K562 (cell line): ENCODE results near the gene RHAG. TPM values are rescaled to one million over a fixed set of nuclear protein-coding genes. Genes with fewer than 3 reads are reported as not detected.

Source experiments
- ATAC-seq: fragments of 200-7000 bp; cut with Tn5 transposase; 3 replicates; pipeline ENCODE4 v1.9.1; 2020; ENCODE audit warnings: moderate library complexity
- BruUV-seq: library from RNA; stranded (reverse); fragments of 400-500 nt; replicated peaks from 2 replicates; lab custom pipeline; 2021; lab: Mats Ljungman, UMichigan
- CTCF ChIA-PET: fragments of 300-600 bp; formaldehyde crosslinking; extraction: SDS; loops from one replicate; lab custom pipeline; 2021; ENCODE audit warnings: low intra/inter-chr PET ratio; lab: Yijun Ruan, JAX
- POLR2A ChIA-PET: fragments of 300-600, 350-650 bp; sonication (Branson Sonifier 250); formaldehyde crosslinking; extraction: SDS; loops from one replicate; lab custom pipeline; 2021; ENCODE audit warnings: antibody characterized with exemption, inconsistent platforms; lab: Yijun Ruan, JAX
- DNase-seq, 4 experiments: peaks; one replicate each; pipeline versions ENCODE4 v3.0.0 to v3.0.0-alpha.2; 2011 to 2018; ENCODE audit warnings: low spot score in 3 of 4, mixed read lengths in 3 of 4; ENCODE audit errors: extremely low read depth in 1 of 4
- FAIRE-seq: peaks from 2 replicates; lab custom pipeline; 2011; peaks lifted over from hg19 to GRCh38; lab: Jason Lieb, UNC
- H2AFZ ChIP-seq: 2 replicates; pipeline ENCODE4 v1.6.0; 2011; ENCODE audit warnings: low read depth, low read length, control low read depth, inconsistent platforms
- H3K27ac ChIP-seq: fragments of 200-600 bp; 3 replicates; pipeline ENCODE4 v1.8.0; 2011; ENCODE audit warnings: low read depth, mild to moderate bottlenecking, control low read depth, inconsistent platforms, low read length, moderate library complexity, mixed read lengths; ENCODE audit errors: extremely low read depth
- H3K27me3 ChIP-seq, 2 experiments: fragments of 300-600 bp in 1 of 2; 2 replicates in 1 of 2; 3 replicates in 1 of 2; pipeline versions ENCODE4 v1.6.0 to v1.8.0; 2011; ENCODE audit warnings: inconsistent platforms in 2 of 2, low read length in 2 of 2, mild to moderate bottlenecking in 1 of 2, mixed read lengths in 1 of 2, moderate library complexity in 1 of 2; ENCODE audit not compliant: control insufficient read depth in 2 of 2, insufficient read depth in 2 of 2
- H3K36me3 ChIP-seq: fragments of 300-600 bp; 3 replicates; pipeline ENCODE4 v1.8.0; 2011; ENCODE audit warnings: mild to moderate bottlenecking, low read length, inconsistent platforms; ENCODE audit not compliant: control insufficient read depth, insufficient read depth
- H3K4me1 ChIP-seq, 2 experiments: fragments of 200-600 bp in 1 of 2; replicated peaks in 1 of 2; 2 replicates in 1 of 2; 3 replicates in 1 of 2; pipeline versions ENCODE4 v1.5.1 to v1.8.0; 2011; ENCODE audit warnings: inconsistent platforms in 2 of 2, low read length in 2 of 2, mild to moderate bottlenecking in 1 of 2, mixed read lengths in 1 of 2, moderate library complexity in 1 of 2; ENCODE audit not compliant: control insufficient read depth in 2 of 2, insufficient read depth in 2 of 2
- H3K4me2 ChIP-seq: 2 replicates; pipeline ENCODE4 v1.6.1; 2011; ENCODE audit warnings: low read length, control low read depth, inconsistent platforms, mixed read lengths; ENCODE audit not compliant: insufficient read depth
- H3K4me3 ChIP-seq: fragments of 200-600 bp; sonication (generic), shearing (Covaris generic); 2 replicates; pipeline ENCODE4 v1.5.1; 2016; ENCODE audit warnings: control low read depth, inconsistent platforms
- H3K79me2 ChIP-seq: fragments of 200-600 bp; 3 replicates; pipeline ENCODE4 v1.8.0; 2011; ENCODE audit warnings: low read length, inconsistent platforms; ENCODE audit not compliant: control insufficient read depth, insufficient read depth
- H3K9ac ChIP-seq, 2 experiments: 2 replicates each; pipeline versions ENCODE4 v1.6.0 to v1.6.1; 2011; ENCODE audit warnings: low read depth in 2 of 2, low read length in 2 of 2, control low read depth in 1 of 2, inconsistent platforms in 1 of 2, mild to moderate bottlenecking in 1 of 2, mixed read lengths in 1 of 2; ENCODE audit not compliant: insufficient read depth in 1 of 2
- H3K9me1 ChIP-seq: one replicate; pipeline ENCODE4 v1.6.0; 2011; ENCODE audit warnings: inconsistent platforms, mild to moderate bottlenecking, low read length, moderate library complexity; ENCODE audit not compliant: control insufficient read depth, insufficient read depth
- H3K9me3 ChIP-seq: replicated peaks from 2 replicates; pipeline ENCODE4 v1.5.1; 2011; ENCODE audit warnings: low read depth, low read length, inconsistent platforms; ENCODE audit not compliant: control insufficient read depth, insufficient read depth
- H4K20me1 ChIP-seq: replicated peaks from 2 replicates; pipeline ENCODE4 v1.6.1; 2011; ENCODE audit warnings: low read length, inconsistent platforms, mixed read lengths; ENCODE audit not compliant: control insufficient read depth, insufficient read depth
- ARID1B ChIP-seq: fragments of 450-650 bp; IDR thresholded peaks from 2 replicates; pipeline ENCODE4 v1.6.1; 2016; ENCODE audit warnings: antibody characterized with exemption, mild to moderate bottlenecking, inconsistent platforms
- ATF2 ChIP-seq: sonication (generic); formaldehyde crosslinking; IDR thresholded peaks from 2 replicates; pipeline ENCODE4 v1.8.1; 2022; ENCODE audit warnings: missing genetic modification reagents
- FOXA3 ChIP-seq, 2 experiments: fragments of 450-650 bp in 1 of 2; sonication (generic) in 1 of 2; formaldehyde crosslinking; IDR thresholded peaks in 1 of 2; conservative IDR thresholded peaks in 1 of 2; 2 replicates each; pipeline versions ENCODE4 v1.4.0 to v1.8.0; 2020 to 2022; ENCODE audit warnings: mild to moderate bottlenecking in 2 of 2, missing genetic modification reagents in 1 of 2
- KHSRP ChIP-seq: fragments of 450-650 bp; IDR thresholded peaks from 2 replicates; pipeline ENCODE4 v1.6.1; 2017
- SMARCA4 ChIP-seq: fragments of 450-650 bp; IDR thresholded peaks from 2 replicates; pipeline ENCODE4 v1.6.1; 2016
- TAF7 ChIP-seq: fragments of 450-650 bp; IDR thresholded peaks from 2 replicates; pipeline ENCODE4 v1.6.1; 2016; ENCODE audit warnings: missing genetic modification characterization, missing compliant biosample characterization
- TCFL5 ChIP-seq: fragments of 250-450 bp; sonication (Bioruptor Pico); conservative IDR thresholded peaks from 2 replicates; pipeline ENCODE4 v1.6.1; 2021; ENCODE audit warnings: mild to moderate bottlenecking, moderate library complexity, matching md5 sums
- ZBTB8A ChIP-seq: fragments of 450-650 bp; IDR thresholded peaks from 2 replicates; pipeline ENCODE4 v1.6.1; 2018; ENCODE audit warnings: mild to moderate bottlenecking, moderate library complexity; ENCODE audit not compliant: partially characterized antibody
- ZNF232 ChIP-seq: sonication (generic); formaldehyde crosslinking; IDR thresholded peaks from 2 replicates; pipeline ENCODE4 v1.8.0; 2022; ENCODE audit warnings: mild to moderate bottlenecking, missing genetic modification reagents
- WGBS: fragments of 100-300 bp; shearing (Covaris generic); methylation state at CpG from one replicate; pipeline ENCODE4 v1.1.6; 2016; ENCODE audit warnings: low coverage, mixed read lengths; ENCODE audit not compliant: insufficient coverage; ENCODE audit errors: missing lambda C conversion rate; 5-methylcytosine and 5-hydroxymethylcytosine counted together
- in situ Hi-C: fragments of 300-500 bp; cut with MboI; formaldehyde crosslinking; loops from 4 replicates; pipeline ENCODE4 v1.15.0; 2018; ENCODE audit warnings: inconsistent platforms, mixed read lengths
- intact Hi-C: fragments of 100-400 bp; cut with micrococcal nuclease; formaldehyde crosslinking; loops from 2 replicates; pipeline ENCODE4 v1.14.2; 2022
- polyA plus RNA-seq, 8 experiments: library from polyadenylated mRNA; depleted of rRNA in 4 of 8; stranded (reverse) in 5 of 8; unstranded in 3 of 8; fragments of >200 nt; fragmentation: Nextera tagmentation in 2 of 8; fragmentation: Illumina TruSeq in 1 of 8; extraction: Ambion mirVana in 2 of 8; extraction: Trizol in 1 of 8; gene quantifications; 2 replicates each; pipeline versions ENCODE4 v1.2.1 to v1.2.3, GENCODE V29; 2011 to 2014; ENCODE audit warnings: inconsistent platforms in 1 of 8, missing spikeins in 1 of 8
- total RNA-seq, 7 experiments: library from RNA; depleted of rRNA in 6 of 7; stranded (reverse); fragments of >200 nt in 6 of 7; fragmentation: Illumina TruSeq in 2 of 7; extraction: Trizol in 2 of 7; gene quantifications; 2 replicates each; pipeline versions ENCODE4 v1.2.1 to v1.2.3, GENCODE V29; 2011 to 2021; ENCODE audit warnings: low replicate concordance in 1 of 7
- TF ChIP-seq, protein P1 (sequence below): fragments of 450-650 bp; IDR thresholded peaks from 2 replicates; pipeline ENCODE4 v1.6.1; 2016; ENCODE audit warnings: borderline replicate concordance
- TF ChIP-seq, protein P2 (sequence below): fragments of 200-800 bp; sonication (Bioruptor generic); IDR thresholded peaks from 2 replicates; pipeline ENCODE4 v1.6.1; 2016; ENCODE audit warnings: missing genetic modification characterization, missing compliant biosample characterization

The RHAG gene
- total and polyA plus RNA-seq, 9 of the 15 experiments (the other 6 are each of a cell fraction or from before 2014, with no cell fraction given), result 290 to 1,202 (median 505) TPM

DNA sequence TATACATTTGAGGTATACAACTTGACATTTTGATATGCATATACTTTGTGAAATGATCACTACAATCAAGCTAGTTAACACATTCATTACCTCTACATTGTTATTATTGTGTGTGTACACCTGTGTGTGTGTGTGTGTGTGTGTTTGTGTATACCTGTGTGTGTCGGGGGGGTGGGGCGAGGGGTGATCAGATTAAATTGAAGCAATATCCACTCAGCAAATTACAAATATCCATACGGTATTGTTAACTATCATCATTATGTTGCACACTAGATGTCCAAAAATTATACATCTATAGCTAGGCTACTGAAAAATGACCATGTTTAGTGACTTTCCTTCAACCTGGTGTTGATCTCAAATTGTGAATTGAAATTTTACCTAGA, 1.8 kb downstream of the RHAG start (continued):
- no peak for TF ChIP-seq ATF2 (CRISPR knock-in tag)
- TF ChIP-seq TCFL5 (CRISPR knock-in tag), result no peak
- no peak for TF ChIP-seq ARID1B
- TF ChIP-seq ZNF232 (CRISPR knock-in tag), result no peak

GRCh38 chr6:49634092-49634835, 2.4 kb downstream of the RHAG start:
- ATAC-seq (peak; percentile 5), DNase-seq (no peak), FAIRE-seq (no peak)
- no peaks in the 10 kb centered on the region for H4K20me1 ChIP-seq
- peaks cover 27% of the 10 kb centered on the region for H3K9me3 ChIP-seq
- no peaks in the 10 kb centered on the region for H3K9me1 ChIP-seq
- in situ Hi-C loops (no loop called here), intact Hi-C loops (no loop called here)
- 0% methylated on average over 6 of the region's 6 CpGs for WGBS
- POLR2A ChIA-PET, result interaction anchor here (0.7 to 2.0 kb wide), 7 partner anchors 9 to 306 kb away, joined by 3 to 15 read pairs (median 4); no protein-coding TSS in a partner anchor
- peak overlapping the region; percentile 88 for H3K4me2 ChIP-seq
- H3K4me3 ChIP-seq, result peak overlapping the region; percentile 66
- H3K36me3 ChIP-seq, result peaks cover 43% of the 10 kb centered on the region
- H3K27me3 ChIP-seq, result no peaks in the 10 kb centered on the region
- peaks cover 7 to 30% of the 10 kb centered on the region in 2 experiments; a peak in 4 of 5 replicates for H3K4me1 ChIP-seq
- no peak overlapping the region for H2AFZ ChIP-seq
- peak overlapping the region; percentile 96; the same call in 2 of the 3 replicates for H3K27ac ChIP-seq
- CTCF ChIA-PET, result interaction anchor here (1.5 kb wide), 1 partner anchor 102 kb away, joined by 4 read pairs; no protein-coding TSS in a partner anchor
- peak overlapping the region in 1 of 2 experiments; percentile 97; a peak in 3 of 4 replicates for H3K9ac ChIP-seq
- no TSS peak for BruUV-seq
- peaks cover 91% of the 10 kb centered on the region for H3K79me2 ChIP-seq
- TF ChIP-seq, protein P1, sequence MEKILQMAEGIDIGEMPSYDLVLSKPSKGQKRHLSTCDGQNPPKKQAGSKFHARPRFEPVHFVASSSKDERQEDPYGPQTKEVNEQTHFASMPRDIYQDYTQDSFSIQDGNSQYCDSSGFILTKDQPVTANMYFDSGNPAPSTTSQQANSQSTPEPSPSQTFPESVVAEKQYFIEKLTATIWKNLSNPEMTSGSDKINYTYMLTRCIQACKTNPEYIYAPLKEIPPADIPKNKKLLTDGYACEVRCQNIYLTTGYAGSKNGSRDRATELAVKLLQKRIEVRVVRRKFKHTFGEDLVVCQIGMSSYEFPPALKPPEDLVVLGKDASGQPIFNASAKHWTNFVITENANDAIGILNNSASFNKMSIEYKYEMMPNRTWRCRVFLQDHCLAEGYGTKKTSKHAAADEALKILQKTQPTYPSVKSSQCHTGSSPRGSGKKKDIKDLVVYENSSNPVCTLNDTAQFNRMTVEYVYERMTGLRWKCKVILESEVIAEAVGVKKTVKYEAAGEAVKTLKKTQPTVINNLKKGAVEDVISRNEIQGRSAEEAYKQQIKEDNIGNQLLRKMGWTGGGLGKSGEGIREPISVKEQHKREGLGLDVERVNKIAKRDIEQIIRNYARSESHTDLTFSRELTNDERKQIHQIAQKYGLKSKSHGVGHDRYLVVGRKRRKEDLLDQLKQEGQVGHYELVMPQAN, result 0 out of 2 replicates have a peak, but pooled peaks have one; percentile 39
- TF ChIP-seq FOXA3 (CRISPR knock-in tag; conservative IDR thresholded peaks at IDR 0.05 in 1 of 2, IDR thresholded peaks at IDR 0.05 in 1 of 2), result no peak
- TF ChIP-seq TAF7, result no peak
- TF ChIP-seq SMARCA4, result no peak; the same call in 1 of the 2 replicates
- 0 out of 2 replicates have a peak, but pooled peaks have one; percentile 22 for TF ChIP-seq KHSRP
- TF ChIP-seq, protein P2, sequence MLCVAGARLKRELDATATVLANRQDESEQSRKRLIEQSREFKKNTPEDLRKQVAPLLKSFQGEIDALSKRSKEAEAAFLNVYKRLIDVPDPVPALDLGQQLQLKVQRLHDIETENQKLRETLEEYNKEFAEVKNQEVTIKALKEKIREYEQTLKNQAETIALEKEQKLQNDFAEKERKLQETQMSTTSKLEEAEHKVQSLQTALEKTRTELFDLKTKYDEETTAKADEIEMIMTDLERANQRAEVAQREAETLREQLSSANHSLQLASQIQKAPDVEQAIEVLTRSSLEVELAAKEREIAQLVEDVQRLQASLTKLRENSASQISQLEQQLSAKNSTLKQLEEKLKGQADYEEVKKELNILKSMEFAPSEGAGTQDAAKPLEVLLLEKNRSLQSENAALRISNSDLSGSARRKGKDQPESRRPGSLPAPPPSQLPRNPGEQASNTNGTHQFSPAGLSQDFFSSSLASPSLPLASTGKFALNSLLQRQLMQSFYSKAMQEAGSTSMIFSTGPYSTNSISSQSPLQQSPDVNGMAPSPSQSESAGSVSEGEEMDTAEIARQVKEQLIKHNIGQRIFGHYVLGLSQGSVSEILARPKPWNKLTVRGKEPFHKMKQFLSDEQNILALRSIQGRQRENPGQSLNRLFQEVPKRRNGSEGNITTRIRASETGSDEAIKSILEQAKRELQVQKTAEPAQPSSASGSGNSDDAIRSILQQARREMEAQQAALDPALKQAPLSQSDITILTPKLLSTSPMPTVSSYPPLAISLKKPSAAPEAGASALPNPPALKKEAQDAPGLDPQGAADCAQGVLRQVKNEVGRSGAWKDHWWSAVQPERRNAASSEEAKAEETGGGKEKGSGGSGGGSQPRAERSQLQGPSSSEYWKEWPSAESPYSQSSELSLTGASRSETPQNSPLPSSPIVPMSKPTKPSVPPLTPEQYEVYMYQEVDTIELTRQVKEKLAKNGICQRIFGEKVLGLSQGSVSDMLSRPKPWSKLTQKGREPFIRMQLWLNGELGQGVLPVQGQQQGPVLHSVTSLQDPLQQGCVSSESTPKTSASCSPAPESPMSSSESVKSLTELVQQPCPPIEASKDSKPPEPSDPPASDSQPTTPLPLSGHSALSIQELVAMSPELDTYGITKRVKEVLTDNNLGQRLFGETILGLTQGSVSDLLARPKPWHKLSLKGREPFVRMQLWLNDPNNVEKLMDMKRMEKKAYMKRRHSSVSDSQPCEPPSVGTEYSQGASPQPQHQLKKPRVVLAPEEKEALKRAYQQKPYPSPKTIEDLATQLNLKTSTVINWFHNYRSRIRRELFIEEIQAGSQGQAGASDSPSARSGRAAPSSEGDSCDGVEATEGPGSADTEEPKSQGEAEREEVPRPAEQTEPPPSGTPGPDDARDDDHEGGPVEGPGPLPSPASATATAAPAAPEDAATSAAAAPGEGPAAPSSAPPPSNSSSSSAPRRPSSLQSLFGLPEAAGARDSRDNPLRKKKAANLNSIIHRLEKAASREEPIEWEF, result no peak
- peak; percentile 15 for TF ChIP-seq ZBTB8A
